ENCODE data around the gene FADS6.

The FADS6 gene

GRCh38 chr17:74865504-74866197 lies 27.8 kb downstream of the FADS6 start:
- no peak for FAIRE-seq

DNA sequence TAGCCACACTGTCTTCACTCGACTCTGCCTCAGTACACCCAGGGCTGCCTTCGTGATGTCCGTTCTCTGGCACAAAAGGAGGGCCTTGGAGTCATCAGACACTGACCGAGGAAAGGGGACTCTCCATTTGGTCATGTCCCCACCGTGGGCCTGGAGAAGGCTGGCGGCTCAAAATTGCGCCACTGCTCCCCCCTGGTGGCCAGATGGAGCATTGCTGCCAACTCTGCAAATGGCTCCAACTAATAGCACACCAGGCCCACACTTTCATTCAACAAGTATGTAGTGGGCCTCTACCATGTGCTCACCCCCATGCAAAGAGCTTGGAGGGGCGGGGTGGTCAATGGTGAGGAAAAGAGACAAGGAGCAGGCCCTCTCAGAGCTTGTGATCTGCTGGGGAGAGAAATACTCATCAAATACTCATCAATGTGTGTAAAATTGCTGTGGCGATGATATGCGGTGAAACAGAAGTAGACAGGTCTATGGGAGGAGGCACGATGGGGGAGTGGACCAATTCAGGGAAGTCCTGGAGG lies 28.5 kb downstream of the FADS6 start:
- peak; percentile 25 for FAIRE-seq

DNA sequence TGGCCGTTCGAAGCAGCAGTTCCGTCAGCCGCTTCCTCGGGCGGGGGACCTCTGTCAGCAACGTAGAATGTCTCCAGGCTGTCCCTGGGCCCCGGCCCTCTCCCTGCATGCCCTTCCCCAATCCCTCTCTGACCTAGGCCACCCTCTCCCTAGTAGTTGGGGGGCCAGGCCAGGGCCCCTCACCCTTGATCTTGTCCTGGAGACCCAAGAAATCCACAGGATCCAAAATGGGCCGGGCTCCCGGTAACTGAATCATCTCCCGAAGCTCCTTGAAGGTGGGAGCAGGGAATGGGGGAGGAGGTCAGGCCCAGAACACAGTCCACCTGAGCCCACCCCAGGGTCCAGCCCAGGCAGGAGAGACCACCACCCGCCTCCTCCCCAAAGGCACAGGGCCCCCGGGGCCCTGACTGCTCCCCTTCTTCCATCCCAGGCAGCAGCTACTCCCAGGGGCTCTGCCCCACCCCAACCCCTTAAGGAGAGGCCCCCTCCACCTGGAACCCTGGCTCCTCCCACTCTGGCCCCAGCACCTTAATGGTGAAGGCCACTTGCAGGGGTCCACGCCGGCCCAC lies 29.1 kb downstream of the FADS6 start:
- FAIRE-seq: no peak

DNA sequence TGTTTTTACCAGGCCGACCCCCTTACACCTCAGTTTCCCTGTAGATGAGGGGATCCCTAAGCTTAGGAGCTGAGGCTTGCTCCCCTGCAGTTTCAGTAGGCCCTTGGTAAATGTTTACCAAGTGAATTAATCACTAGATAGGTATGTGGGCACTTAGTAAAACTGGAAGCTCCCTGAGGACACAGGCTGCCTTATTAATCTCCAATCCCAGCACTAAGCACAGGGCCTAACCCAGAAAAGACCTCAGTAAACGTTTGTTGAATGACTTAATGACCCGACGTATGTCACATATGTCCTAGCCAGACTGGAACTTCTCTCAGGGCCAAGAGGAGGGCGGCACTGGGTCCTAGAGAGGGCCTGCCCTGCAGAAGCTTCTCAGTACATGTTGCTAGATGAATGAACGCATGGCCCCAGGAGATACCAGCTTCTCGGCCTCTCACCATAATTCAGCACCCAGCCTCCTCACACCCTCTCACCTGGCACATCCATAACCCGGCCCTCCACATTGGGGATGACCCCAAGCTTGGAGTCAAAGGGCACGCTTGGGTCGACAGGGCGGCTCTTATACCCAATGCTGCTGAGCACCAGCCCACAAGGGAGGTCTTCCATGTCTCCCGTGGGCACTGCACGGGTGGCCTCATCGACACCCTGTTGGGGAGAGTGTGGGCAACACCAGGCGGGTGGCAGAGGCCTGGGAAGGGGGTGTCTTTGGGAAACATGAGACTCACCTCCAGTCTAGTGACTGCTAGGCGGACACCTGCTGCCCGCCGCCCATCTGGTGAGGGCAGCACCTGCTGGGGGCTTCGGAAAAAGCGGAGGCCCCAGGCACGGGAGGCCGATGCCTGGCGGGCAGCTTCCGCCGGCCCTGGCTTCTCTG lies 29.8 kb downstream of the FADS6 start:
- FAIRE-seq: no peak

DNA sequence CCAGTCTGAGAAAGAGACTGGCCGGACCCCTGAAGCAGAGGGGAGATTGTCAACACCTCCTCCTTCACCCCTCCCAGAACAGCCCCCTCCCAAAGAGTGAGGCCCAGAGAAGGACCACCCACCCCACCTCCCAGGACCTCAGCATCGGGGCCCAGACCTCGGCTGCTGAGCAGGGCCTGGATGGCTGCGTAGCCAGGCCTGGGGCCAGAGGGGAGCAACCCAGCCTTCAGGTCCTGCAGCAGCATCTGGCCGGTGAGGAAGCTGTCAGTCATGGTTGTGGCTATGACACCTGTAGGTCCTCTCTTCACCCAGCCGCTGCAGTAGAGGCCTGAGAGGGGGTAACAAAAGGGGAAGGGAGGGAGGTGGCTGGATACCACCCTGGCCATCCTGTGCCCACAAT lies 30.5 kb downstream of the FADS6 start:
- FAIRE-seq: no peak

GRCh38 chr17:74862108-74862901 lies 31.1 kb downstream of the FADS6 start:
- FAIRE-seq: no peak

- FAIRE-seq: no peak
Measured at GRCh38 chr17:74861662-74862107, 31.7 kb downstream of the FADS6 start.

- no peak for FAIRE-seq
Measured at GRCh38 chr17:74860872-74861661, 32.4 kb downstream of the FADS6 start.

DNA sequence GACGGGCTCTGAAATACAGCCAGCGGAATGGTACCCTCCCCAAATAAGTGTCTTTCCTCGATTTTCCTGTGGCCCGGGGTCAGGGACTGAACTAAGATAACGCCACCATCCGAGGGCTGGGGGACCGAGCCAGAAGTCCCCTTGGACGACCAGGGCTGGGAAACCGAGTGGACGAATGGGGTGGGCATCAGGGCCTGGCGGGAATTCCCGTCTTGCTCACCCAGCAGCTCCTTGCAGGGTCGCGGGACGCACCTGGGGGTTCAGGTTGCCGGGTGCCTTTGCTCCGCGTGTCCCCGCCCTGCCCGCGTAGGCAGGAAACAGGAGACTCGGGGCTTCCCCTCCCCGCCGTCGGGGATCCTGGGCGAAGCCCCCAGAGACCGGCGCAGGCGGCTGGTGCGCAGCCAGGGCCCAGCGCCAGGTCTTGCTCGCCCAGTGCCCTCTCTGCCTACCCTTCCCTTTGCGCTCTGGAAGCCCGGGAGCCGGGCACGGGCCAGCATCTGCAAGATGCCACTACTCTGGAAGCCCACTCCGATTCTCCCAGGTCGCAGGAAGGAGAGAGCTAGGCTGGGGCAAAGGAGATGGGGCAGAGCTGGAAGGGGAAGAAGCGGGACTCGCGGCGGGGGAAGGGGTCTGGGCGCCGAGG lies 33.1 kb downstream of the FADS6 start:
- FAIRE-seq: no peak

DNA sequence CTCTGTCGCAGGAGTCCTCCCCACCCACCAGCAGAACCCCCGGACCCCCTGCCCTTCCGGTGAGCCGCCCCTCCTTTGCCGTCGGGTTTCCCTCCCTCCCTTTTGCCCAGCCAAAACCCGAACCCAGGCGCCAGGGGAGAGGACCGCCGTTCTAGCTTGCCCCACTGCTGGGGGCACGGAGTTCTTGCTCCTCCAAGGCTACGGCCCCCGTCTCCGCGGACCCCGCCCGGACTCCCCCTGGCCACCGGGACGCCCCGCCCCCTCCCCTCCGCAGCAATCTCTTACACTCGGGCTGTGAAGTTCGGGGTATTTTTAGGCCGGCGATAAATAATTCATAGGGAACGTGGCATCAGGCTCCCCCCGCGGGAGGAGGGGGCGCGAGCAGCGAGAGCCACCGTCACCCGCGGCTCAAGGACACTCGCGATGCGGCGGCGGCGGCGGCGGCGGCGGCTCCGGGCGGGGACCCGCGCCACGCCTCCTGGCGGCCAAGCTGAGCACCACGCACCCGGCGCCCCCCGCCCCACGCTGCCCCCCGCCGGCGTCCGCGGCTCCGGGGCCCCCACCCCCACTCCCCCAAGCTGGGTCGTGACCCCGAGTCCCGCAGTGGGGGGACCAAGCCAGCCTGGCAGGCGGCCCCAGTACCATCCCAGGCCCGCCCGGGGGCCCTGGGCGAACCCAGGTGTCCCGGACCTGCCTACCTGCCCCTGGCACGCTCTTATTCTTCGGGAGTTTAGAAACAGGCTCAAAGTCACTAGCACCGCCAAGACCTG lies 33.8 kb downstream of the FADS6 start, which contains the start of gene GRIN2C:
TSS of gene GRIN2C (minus strand) at position 427 of the 770 bp plus-strand sequence. CDS start 4,793 bp downstream, outside the sequence.
- no peak for FAIRE-seq

- FAIRE-seq: no peak
Measured at GRCh38 chr17:74858672-74859458, 34.6 kb downstream of the FADS6 start.

- FAIRE-seq: no peak
Measured at GRCh38 chr17:74857191-74857590, 36.2 kb downstream of the FADS6 start.

DNA sequence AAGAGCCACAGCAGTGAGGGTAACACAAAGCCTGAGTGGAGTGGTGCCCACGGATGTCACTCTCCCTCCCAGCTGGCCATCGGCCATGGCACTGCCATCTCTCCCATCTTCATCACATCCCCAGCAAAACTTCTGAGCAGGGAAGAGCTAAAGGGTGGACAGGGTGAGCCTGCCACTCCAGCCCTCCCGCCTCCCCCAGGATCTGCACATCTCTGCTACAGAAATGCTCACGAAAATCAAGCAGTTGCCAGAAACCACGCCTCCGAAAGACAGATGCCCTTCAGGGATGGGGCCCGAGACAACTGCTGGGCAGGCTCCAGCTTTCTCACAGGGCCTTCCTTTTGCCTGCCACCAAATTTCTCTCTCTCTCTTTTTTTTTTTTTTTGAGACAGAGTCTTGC lies 37.3 kb downstream of the FADS6 start:
- FAIRE-seq: no peak

DNA sequence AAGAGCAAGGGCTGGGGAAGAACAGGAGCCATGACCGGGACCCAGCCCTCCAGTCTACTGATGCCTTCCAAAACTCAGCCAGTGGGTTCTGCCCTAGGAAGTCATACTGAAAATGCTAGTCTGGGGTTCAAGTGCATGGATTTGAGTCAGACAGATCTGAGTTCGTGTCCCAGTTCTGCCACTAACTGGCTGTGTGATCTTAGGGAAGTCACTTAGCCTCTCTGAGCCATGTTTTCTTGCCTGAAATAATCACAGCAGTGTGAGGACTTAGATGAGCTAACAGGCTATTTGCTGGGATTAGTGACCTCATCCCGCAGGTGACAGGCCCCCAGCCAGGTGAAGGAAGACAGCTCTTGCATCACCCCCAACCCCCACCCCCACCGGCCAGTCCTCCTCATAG lies 38.1 kb downstream of the FADS6 start:
- no peak for FAIRE-seq

- FAIRE-seq: no peak
Measured at GRCh38 chr17:74854792-74855191, 38.6 kb downstream of the FADS6 start.

DNA sequence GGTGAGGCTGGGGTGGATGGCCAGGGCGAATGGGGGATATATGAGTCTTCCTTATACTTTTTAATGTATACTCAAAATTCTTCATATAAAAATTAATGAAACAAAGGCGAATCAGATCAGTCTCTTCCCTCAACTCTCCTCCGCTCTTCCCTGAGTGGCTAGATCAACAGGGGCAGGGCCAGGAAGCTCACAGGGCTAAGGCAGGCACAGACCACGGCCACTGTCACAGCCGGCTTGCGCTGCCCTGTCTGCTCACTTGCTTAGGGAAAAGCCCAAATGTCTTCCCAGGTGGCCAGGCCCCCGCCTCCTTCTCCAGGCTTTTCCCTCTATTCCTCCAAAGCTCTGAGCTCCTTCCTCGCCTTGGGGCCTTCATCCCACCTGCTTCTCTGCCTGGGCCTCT lies 39.8 kb downstream of the FADS6 start:
- no peak for FAIRE-seq

DNA sequence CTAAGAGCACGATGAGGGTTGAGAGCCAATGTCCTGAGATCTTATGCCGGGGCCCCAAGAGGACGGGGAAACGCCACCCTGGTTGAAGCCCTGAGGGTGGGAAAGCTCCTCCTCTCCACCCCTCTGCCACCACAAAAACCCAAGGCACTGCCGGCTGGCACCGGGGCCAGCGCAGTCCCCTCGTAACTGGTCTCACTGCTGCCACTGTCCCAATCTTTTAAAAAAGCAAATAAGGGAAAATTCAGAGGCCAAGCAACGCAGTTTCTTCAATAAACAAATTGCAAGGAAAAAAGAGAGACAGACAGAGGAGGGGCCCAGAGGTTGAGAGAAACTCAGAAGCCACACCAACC lies 40.4 kb downstream of the FADS6 start:
- FAIRE-seq: no peak

GRCh38 chr17:74852237-74853047 lies 41.0 kb downstream of the FADS6 start:
- FAIRE-seq: no peak

Measured in A204.1 (cell line).